Hematopoietic multipotent progenitor cell (in vitro differentiated cells): ENCODE data around the gene KCNJ1. TPM values are rescaled to one million over a fixed set of nuclear protein-coding genes. Genes with fewer than 3 reads are reported as not detected.

Experiments
- DNase-seq, 3 donors: peaks; one replicate each; pipeline ENCODE4 v3.0.0-alpha.2; 2011 to 2015; ENCODE audit warnings: low read depth in 2 of 3, low spot score in 2 of 3
- total RNA-seq: library from RNA; depleted of rRNA; stranded (reverse); fragments of >200 nt; gene quantifications from one replicate; pipeline ENCODE4 v1.2.3, GENCODE V29; 2012

KCNJ1 gene
- total RNA-seq, 1 donor = under 0.01 TPM

DNA sequence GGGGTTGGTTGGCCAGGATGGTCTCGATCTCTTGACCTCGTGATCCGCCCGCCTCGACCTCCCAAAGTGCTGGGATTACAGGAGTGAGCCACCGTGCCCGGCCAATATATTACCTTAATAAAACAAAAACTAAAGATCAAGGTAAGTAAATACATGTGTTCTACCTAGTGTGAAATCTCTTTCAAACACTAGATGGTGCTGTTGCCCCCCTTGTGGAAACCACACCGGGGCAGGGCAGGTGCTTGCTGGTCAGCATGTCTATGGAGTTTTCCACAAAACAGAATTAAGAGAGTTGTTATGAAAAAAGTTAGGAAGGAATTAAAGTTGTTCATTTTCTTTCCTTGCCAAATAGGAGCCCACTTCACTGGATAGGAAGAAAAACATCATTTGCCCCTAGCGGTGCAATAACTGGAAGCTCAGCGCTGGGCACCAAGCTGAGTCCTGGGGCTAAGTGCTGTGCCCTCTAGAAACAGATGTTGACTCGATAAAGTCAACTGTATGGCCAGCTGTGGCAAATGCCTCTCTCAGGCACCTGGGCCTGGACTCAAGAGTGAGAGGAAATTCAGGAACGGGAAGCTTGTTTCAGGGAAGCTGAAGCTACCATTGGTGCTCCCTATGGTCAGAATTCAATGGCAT is 17.7 kb upstream of the KCNJ1 start:
- DNase-seq = peak; percentile 36 to 78 (median 59)

DNA sequence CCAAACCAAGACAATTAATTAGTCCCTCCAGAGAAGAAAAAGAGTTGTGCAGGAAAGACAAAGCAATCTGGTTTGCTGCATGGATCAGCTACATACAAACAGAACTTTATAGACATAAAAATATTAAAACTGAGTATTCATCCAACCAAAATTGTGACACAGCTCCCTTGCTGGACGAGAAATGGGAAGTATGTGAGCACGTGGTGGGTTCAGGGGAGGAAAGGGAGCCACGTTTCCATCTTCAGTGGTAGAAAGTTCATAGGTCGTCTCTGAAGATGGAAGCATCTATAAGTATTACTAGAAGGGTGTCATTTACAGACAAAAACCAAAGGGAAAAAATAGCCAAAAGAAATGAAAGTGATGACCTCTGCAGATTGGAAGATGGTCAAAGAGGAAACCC is 17.0 kb upstream of the KCNJ1 start:
- no peak for DNase-seq

DNA sequence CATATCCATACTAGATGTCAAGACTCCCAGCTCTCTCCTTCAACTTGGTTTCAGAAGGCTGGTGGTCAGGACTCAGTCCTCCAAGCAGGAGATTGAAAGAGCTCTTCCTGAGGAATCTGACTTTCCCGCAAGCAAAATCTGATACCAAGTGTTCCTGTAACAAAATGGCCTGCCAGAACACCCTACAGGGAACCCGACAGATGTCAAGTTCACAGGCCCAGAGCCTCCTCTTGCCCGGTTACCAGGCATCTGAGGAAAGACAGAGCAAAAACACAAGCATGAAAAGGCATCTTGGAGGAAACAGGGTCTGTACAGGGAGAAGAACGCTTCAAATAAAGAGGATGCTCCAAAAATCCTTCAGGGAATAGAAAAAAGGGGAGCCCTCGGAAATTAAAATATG is 15.4 kb upstream of the KCNJ1 start:
- no peak for DNase-seq

DNA sequence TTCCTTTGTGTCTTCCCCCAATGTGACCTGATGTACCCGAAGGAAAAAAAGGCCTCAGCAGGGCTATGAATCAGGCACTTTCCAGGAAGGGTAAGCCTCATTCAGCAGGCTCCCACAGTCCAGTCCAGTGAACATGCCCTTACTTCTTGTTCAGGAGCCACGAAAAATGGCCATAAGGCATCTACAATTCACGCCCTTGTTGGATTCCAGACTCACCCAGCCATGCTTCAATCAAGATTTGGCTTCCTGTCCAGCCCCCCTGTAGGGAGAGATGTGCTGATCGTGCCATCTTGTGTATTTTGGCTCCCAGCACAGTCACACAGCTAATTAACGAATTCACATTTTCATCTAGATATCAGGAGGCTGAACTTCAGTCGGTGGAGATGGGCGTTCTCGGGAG is 14.1 kb upstream of the KCNJ1 start:
- no peak for DNase-seq

DNA sequence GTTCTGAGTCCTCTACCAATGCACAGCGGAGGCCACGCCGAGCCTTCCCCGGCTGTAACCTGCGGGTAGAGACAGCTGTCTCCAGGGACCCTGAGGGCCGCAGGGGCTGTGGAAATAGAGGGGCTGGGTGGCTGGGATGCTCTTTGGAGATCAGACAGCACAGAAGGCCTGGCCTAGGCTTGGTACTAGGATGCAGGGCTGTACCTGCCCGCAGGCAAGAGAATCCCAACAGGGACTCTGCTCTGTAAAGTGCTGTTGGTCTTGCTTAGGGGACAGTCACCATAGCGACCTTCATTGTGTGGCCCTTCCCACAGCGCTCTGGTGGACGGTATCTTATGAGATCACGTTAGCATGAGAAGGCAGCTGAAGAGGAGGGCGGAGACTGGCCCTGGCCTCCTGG is 12.7 kb upstream of the KCNJ1 start:
- no peak for DNase-seq

DNA sequence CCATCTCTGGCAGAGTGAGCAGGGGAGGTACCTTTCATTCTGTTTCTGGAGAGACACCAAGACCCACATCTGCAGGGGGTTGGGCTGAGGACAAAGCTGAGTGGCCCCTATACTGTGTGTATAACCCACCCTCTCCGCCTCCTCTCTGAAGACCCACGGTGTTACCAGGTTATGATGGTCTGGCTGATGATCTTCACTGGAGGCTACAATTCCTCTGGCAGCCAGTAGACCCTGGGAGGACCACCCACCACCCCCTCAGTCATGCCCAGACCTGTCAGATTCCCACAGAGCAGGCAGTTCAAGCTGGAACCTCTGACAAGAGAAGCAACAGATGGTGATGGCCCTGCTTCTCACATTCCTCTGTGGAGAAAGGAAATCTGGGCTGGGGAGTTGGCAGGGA is 11.4 kb upstream of the KCNJ1 start:
- no peak for DNase-seq

DNA sequence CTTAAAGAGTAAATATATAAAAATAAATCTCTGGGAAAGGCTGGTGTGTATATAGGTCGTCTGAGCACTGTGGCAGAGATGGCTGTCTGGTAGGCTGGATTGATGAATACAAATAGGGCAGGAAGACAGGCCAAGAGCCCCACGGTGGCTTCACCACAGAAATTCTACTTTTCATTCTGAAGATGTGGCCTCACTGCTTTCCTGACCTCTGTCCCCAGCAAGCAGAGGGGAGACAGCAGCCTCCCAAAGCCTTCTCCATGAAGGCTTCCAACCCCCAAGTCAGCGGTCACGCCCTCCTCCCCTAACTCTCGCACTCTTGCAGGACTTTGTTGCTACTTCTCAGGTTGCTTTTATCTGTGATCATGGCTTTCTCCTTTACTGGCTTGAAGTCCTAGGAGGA is 10.6 kb upstream of the KCNJ1 start:
- DNase-seq = no peak

DNA sequence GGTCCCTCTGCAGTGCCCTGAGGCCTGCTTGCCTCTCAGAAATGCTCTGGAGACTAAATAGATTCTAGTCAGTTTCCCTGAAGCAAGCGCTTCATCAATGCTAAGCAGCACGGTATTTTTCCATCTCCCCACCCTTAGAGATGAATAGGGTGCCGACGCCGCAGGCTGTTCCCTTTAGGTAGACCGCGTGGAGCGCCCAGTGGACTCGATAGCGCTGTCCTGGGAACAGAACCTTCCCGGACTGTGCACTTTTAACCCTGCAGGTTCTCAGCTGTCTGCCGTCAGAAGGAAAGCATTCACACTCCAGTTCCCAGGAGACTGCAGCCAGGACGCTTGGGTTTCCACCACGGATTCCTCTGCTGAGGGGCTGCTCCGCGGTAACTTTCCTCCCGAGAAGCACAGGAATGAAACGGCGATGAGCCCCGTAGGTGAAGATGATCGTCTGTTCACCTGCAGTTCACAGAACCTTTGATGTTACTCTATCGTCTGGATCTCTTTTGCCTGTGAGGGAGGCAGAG is 9.1 kb upstream of the KCNJ1 start:
- DNase-seq = no peak

DNA sequence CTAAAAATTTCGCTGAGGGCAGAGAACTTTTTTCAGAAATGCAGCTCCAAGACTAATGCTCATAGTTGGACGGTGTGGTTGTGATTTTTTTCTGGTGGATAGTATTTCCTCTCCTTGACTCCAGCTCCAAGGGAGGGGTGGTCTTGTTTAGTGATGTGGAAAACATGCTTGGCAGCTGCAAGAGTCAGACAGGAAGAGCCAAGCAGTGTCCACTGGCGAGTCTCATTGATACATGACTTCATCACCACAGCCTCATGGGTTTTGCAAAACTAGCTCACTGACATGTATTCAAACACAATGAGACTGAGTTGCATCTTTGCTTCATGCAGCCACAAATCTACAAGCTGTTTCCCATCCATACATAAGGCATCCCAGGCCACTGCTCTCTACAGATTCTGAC is 7.3 kb upstream of the KCNJ1 start:
- DNase-seq = no peak

DNA sequence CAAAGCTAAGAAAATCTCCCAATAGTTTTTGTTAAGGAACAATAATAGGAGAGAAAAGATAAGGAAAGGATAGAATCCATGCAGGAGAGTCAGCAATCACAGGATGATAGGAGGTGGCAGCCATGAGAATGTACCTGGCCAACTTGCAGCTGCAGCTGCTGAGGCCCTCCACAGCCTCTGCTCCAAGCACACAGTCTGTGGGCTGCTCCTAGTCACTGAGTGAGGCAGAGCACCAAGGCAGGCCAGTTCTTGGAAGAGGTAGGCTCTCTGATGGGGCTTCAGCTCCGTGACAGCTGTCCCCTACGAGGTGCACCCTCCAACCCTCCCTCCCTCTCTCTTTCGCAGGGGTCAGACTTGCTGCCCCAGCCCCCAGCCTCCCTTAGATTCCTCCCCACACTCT is 5.5 kb upstream of the KCNJ1 start:
- no peak for DNase-seq

DNA sequence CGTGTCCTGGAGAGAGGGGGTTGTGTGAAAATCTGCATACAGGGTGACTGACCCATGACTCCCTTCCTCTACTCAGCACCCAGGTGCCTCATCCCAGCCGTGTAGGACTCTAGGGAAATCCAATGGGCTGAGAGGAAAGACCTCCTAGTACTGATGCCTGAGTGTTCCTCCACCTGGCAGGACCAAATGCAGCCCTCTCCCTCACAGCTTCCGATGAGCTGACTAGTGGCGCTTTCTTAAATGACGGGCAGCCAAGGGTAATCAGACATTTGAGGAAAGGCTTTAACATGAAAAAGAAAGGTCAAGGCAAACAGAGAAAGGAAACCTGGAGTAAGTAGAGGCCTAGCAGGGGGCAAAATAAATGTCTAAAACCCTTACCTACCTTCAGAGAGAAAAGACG is 5.0 kb upstream of the KCNJ1 start:
- no peak for DNase-seq

DNA sequence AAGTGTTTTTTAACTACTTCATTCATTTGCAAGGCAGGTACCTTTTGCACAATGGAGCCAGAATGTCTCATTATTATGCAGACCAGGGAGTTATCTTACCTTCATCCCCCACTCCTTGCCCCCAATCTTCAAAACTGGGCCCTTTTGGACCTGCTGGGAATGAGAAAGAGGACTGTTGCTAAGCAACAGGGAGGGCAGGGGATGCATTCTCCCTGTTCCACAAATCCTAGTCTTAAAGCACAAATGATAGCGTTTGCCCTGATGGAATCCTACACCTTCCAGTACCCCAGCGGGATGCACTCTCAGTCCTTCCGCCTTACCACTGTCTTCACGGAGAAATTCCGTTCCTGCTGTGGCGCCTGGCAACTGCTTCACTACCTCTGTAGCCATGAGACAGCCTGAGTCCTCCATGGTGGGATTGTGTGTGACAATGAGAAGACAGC is 4.1 kb upstream of the KCNJ1 start:
- DNase-seq = no peak

DNA sequence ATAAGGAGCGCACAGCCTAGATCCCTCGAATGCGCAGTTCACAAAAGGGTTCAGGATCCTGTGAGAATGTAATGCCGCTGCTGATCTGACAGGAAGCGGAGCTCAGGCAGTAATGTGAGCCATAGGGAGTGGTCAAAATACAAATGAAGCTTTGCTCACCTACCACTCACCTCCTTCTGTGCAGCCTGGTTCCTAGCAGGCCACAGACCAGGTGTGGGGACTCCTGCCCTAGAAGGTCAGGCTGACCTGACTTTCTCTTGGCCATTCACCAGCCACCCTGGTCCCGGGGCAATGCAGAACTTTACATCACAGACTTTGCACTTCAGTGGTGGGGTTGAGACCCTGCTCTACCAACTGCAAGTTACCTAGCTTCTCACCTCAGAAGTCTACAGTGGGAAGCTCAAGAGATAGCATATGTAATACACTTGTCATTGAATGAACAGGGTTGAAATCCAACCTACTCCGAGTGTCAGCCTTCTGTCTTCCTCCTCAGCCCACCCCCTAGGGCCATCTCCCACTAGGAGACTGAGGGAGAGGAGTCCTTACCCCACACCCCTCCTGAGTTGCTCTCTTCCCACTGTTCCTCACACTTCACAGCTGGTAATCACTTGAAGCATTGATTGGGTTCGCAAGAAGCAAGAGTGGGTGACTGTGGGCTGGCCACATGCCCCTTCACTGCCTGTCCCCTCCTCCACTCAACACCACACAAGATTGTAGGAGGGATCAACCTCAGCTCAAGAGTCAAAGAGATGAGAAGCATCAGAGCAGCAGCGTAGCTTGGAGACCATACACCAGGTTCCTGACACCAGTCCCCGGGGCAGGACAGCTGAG is 2.0 kb upstream of the KCNJ1 start:
- peak in 1 of 3 donors; percentile 38 for DNase-seq

DNA sequence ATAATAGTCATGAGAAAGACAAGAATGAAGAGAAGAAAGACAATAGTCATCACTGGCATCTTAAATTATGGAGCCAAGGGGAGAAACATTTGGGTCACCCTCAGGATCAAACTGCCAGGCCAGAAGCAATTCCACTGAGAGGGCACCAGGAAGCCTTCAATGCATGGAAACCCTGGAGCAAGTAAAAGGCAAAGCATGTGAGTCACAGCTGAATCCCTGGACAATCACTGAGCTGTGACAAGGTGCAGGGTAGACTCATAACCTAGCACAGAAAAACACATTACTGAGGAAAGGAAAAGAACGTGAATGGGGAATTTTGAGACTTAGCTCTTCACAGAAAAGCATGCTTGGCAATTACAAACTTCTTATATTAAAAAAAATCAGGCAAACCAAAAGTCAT is 1.6 kb downstream of the KCNJ1 start:
- DNase-seq = no peak

DNA sequence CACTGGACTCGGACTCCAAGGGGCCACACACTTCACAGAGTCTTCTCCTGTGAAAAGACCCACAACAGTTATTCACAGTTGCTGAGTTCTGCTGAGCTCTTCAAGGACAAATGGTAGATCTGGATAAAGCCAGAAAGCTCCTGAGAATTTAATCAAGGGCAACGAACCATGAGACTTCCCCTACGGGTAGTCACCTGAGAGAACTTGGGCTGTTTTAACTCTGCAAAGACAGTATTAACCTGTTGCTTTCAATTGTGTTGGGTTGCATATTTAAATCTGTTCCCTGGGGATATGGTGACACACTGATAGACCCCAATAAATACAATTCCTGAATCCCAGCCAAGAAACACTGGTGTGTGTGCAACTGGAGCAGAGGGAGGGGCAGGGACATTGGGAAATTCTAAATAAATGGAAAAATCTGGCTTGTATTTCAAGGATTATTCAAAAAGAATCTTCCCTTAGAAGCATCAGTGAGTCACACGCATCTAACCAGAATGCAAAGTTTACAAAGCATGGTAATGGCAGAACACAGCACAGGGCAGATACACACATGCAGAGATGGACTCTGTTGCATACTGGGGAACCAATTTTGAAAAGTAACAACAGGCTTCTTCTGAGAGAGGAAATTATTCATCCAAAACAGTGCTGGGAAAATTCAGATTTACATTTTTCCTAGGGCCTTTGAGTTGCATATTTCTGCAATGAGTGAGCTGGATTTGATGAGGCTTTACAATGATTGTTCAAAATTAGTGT is 4.0 kb downstream of the KCNJ1 start:
- DNase-seq = no peak

DNA sequence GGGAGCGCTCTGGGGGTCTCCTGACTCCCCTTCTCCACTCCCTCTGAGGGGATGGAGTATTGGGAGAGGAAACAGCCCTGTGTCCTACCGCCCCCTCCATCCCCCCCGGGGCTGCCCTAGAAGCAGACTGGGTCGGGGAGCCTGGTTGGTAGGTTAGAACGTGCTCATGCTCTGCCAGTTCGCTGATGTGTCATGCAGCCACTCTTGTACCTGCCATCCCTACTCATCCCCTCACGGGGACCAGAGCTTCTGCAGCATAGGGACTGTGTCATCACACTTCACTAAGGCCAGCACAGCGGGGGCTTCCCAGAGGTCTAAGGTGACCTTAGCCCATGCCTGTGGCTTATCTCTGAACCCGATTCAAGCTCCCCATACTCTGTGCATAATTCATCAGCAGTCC is 4.7 kb downstream of the KCNJ1 start:
- DNase-seq = no peak

DNA sequence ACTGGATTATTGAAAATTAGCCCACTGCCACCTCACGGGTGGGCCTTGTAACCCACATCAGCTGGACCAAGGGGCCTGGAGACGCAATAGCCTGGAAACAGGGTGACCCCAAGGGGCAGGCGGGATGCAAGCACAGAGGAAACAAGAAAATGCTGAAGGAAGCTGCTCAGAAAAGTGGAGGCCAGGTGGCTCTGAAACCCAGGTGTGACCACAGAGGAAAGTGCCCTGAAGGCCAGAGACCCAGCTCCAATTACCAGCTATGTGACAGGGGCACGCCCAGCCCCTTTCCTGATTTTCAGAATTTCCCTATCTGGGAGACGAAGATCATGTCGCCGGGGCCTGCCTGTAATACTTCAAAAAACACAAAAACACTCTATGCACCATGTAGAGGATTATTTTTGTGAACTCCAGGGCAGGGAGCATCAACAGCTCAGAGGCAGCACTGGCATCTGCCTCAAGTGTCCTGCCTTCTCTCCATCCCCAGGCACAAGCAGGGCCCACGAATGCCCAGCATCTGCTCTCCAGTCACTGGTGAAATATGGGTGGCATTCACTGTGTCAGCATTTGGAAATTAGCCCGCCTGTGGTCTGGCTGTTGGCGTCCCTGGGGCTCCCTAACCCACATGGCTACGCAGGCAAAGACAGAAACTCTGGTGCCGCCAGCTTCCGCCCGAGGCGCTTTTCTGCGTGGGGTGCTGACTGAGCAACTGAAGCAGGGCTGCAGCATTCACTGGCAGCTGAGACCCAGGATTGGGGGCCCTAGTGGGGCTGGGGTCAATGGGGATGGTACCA is 6.3 kb downstream of the KCNJ1 start:
- DNase-seq = no peak

DNA sequence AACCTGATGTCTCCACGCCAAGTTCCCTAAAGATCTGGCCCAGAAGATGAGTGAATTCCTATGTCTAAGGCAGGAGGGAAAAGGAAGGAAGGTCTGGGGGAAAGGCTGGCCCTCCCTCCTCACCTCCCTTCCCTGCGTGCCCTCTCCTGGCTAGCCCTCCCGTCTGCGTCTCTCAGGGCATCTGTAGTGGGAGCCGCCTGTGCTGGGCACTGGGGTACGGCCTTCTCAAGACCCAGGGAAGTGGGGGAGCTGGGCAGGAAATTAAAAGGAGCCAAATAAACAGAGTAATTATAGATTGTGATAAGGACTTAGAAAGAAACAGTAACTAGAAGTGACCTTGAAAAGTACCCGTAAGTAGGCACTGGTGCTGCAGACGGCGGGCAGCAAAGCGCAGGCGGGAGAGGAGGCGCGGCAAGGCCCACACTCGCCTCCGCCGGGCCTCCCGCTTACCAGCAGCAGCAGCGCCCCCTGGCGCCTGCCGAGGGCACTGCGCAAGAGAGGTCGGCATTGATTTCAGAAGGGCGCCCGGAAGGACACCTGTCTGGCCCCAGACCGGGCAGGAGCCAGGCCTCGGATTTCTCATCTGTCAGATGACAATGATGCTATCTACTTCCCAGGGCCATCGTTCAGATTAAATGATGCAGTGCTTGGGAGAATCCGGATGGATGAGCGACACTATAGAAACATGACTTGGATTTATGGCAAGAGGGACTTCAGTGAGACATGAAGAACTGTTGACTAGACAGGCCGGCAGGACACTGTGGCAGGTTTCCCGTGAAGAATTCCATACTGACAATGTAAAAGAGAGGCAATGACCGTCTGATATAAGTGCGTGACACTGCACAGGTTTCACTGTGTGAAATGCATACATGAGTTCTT is 7.3 kb downstream of the KCNJ1 start:
- DNase-seq = peak; percentile 60 to 78 (median 66)

DNA sequence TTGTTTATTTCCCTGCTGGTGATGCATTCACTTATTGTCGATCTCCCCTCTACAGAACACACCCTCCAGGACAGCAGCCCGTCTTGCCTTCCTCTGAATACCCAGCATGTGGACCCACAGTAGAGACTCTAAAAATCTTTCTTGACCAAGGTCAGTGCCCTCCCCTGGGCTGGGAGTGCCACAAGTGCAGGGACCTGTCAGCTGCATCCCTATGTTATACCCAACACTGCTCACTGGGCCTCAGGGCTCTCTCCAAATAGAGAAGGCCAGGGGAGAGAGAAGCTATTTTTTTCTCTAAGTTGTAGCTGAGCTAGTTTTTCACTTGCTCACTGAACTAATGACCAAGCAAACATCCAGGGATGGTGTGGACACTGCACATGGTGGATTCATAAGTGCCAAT is 9.8 kb downstream of the KCNJ1 start:
- no peak for DNase-seq

DNA sequence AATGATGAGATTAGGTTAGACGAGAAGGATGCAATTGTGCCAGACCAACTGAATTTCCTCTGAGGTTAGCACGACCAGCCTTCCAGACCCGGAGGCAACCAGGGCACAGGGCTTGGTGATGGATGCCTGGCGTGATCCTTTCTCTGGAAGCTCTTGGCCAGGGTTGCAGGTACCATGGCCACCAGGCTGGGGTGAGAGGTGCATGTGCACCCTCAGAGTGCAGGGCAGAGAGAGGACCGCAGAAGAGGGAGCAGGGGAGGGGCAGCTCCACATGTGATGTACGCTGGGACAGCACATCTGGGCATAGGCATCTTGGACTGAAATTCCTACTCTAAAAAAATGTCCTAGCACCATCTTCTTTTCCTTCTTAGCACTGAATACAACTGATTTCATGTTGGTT is 10.9 kb downstream of the KCNJ1 start:
- no peak for DNase-seq
